GM18867 (cell line): ENCODE data around the gene CDH1.
A peak's percentile ranks its signal among the peaks of the same experiment; 100 is the strongest.

Source experiments
- ATAC-seq: cut with Tn5 transposase; IDR thresholded peaks from one replicate; pipeline ENCODE4 v1.9.1; 2021; ENCODE audit warnings: mild to moderate bottlenecking, moderate library complexity; ENCODE audit not compliant: unreplicated experiment

Gene CDH1

GRCh38 chr16:68731637-68732036 is 5.5 kb upstream of the CDH1 start:
- ATAC-seq = no peak

GRCh38 chr16:68732042-68732680 is 4.9 kb upstream of the CDH1 start:
- ATAC-seq = no peak

GRCh38 chr16:68732741-68733399 is 4.2 kb upstream of the CDH1 start:
- no peak for ATAC-seq

GRCh38 chr16:68733570-68733969 is 3.5 kb upstream of the CDH1 start:
- ATAC-seq = no peak

GRCh38 chr16:68734782-68735181 is 2.3 kb upstream of the CDH1 start:
- no peak for ATAC-seq

GRCh38 chr16:68736561-68736960 is 531 bp upstream of the CDH1 start:
- ATAC-seq = no peak

- ATAC-seq = no peak
These were observed 888 bp downstream of the CDH1 start for GRCh38 chr16:68737730-68738629.

- ATAC-seq = no peak
These were observed 3.0 kb downstream of the CDH1 start for GRCh38 chr16:68739964-68740627.

GRCh38 chr16:68740628-68741346 is 3.7 kb downstream of the CDH1 start:
- no peak for ATAC-seq

GRCh38 chr16:68743664-68744063 is 6.6 kb downstream of the CDH1 start:
- ATAC-seq = no peak

- no peak for ATAC-seq
These were observed 7.7 kb downstream of the CDH1 start for GRCh38 chr16:68744744-68745280.

- no peak for ATAC-seq
These were observed 9.9 kb downstream of the CDH1 start for GRCh38 chr16:68746951-68747350.

GRCh38 chr16:68749432-68749831 is 12.3 kb downstream of the CDH1 start:
- ATAC-seq = no peak

GRCh38 chr16:68750193-68750695 is 13.2 kb downstream of the CDH1 start:
- no peak for ATAC-seq

- ATAC-seq = no peak
These were observed 14.1 kb downstream of the CDH1 start for GRCh38 chr16:68751160-68751559.

GRCh38 chr16:68752602-68753001 is 15.5 kb downstream of the CDH1 start:
- peak; percentile 30 for ATAC-seq

- no peak for ATAC-seq
These were observed 17.1 kb downstream of the CDH1 start for GRCh38 chr16:68754084-68754792.

GRCh38 chr16:68756239-68756915 is 19.3 kb downstream of the CDH1 start:
- ATAC-seq = peak; percentile 61

GRCh38 chr16:68757625-68757935 is 20.5 kb downstream of the CDH1 start:
- ATAC-seq = no peak
